ENCODE measurements around the gene LCE2A. TPM values are rescaled to one million over a fixed set of nuclear protein-coding genes. Genes with fewer than 3 reads are reported as not detected.

Gene LCE2A, protein sequence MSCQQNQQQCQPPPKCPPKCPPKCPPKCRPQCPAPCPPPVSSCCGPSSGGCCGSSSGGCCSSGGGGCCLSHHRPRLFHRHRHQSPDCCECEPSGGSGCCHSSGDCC
- total RNA-seq: not detected in 2 replicates

DNA sequence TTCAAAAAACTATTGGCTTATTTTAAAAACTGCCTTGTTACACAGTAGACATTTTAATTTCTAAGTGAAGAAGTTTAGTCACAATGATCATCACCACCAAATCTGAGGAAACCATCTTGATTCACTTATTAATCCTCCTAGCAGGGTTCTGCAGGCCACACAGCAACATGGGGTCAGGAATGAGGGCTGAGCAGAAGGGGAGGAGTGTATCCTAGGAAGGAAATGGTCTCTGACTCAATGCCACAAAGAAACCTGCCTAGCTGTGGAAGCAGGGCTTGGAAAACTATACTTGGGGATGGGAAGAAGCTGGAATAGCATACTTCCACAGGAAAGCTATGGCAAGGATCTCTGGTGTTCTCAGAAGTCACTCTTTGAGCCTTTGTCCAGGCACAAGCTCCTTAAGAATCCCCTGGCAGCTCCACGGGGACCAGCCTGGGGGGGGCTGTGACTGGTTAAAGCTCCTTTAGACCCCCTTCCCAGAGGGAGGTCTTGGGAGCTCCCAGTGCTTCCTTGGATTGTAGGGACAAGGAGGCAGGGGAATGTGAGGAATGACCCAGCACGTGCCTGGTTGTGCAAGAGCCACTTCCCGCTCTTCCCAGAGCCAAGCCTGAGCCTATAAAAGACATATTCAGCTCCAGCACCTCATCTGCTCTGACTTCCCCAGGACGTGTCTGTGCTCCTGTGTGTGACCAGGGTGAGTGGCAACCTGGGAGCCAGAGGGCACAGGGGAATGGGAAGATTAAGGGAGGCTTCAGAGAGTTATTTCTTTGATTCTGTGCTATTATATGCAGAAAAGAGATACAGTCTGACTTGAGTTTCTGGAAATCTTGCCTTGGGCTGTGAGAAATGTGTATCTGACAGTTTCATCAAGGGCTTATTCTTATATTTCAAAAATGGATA lies at the start of gene LCE2A:
TSS of gene LCE2A (plus strand) at position 645 of the 900 bp plus-strand sequence. CDS start 557 bp downstream, outside the sequence.

GRCh38 chr1:152663098-152663497 lies 35.0 kb upstream of the LCE2A start, which contains the start of gene LCE2D:
Gene LCE2D, plus strand, starts transcription at chr1:152663380. Its CDS starts 726 bp downstream, at chr1:152664106.

DNA sequence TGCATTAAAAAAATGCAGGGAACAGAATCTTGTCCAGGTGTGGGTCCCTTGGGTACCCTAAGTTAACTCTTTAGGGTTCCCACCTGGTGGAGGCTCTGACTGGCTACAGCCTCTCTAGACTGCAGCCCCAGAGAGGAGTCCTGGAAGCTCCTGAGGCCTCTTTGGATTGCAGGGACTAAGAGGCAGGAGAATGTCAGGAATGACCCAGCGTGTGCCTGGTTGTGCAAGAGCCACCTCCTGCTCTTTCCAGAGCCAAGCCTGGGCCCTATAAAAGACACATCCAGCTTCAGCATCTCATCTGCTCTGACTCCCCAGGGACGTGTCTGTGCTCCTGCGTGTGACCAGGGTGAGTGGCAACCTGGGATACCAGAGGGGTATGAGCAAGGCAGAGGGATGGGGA lies 23.2 kb upstream of the LCE2A start, which contains the start of gene LCE2C:
TSS of gene LCE2C (plus strand) at position 297 of the 400 bp plus-strand sequence. CDS start 737 bp downstream, outside the sequence.

GRCh38 chr1:152685823-152686222 lies 12.3 kb upstream of the LCE2A start, which contains the start of gene LCE2B:
Gene LCE2B, plus strand, starts transcription at chr1:152686123. Its CDS starts 721 bp downstream, at chr1:152686844.

DNA sequence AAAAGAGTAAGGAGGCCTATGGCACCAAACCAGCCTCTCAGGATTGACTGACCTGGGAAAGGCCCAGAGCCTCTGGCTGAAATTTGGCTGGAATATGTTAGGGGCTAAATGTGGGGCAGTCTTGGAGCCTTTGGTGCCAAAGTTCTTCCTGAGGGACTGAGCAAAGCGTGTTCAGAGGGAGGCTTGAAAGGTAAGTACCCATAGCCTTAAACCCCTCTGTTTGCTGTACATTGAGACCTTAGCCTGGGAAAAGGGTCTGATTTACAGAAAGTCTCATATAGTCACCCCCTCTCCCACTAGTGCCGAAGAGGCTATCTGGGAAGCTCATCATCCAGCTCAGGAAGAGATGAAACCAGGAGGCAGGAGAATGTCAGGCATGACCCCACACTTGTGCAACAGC lies 9.7 kb downstream of the LCE2A start, which contains the start of gene LCE4A:
TSS of gene LCE4A (plus strand) at position 301 of the 400 bp plus-strand sequence. CDS start 916 bp downstream, outside the sequence.

Other genes starting within 250 kb of the LCE2A start
- not detected in 2 replicates for gene LCE5A, start 187.5 kb upstream of the LCE2A start, total RNA-seq
- gene CRCT1, start 183.9 kb upstream of the LCE2A start, total RNA-seq: not detected in 2 replicates
- not detected in 2 replicates for gene LCE3E, start 131.6 kb upstream of the LCE2A start, total RNA-seq
- gene LCE3D, start 117.8 kb upstream of the LCE2A start, total RNA-seq: not detected in 2 replicates
- gene LCE3C, start 98.1 kb upstream of the LCE2A start, total RNA-seq: not detected in 2 replicates
- not detected in 2 replicates for gene LCE3B, start 84.5 kb upstream of the LCE2A start, total RNA-seq
- gene LCE3A, start 75.2 kb upstream of the LCE2A start, total RNA-seq: not detected in 2 replicates
- not detected in 2 replicates for gene LCE2D, start 35.0 kb upstream of the LCE2A start, total RNA-seq
- not detected in 2 replicates for gene LCE2C, start 23.1 kb upstream of the LCE2A start, total RNA-seq
- gene LCE2B, start 12.2 kb upstream of the LCE2A start, total RNA-seq: not detected in 2 replicates
- not detected in 2 replicates for gene LCE4A, start 9.8 kb downstream of the LCE2A start, total RNA-seq
- gene KPRP, start 59.7 kb downstream of the LCE2A start, total RNA-seq: not detected in 2 replicates
- gene LCE1F, start 76.8 kb downstream of the LCE2A start, total RNA-seq: not detected in 2 replicates
- gene LCE1E, start 87.9 kb downstream of the LCE2A start, total RNA-seq: not detected in 2 replicates
- gene LCE1D, start 98.4 kb downstream of the LCE2A start, total RNA-seq: not detected in 2 replicates
- not detected in 2 replicates for gene LCE1C, start 108.3 kb downstream of the LCE2A start, total RNA-seq
- gene LCE1B, start 113.6 kb downstream of the LCE2A start, total RNA-seq: not detected in 2 replicates
- not detected in 2 replicates for gene LCE1A, start 129.1 kb downstream of the LCE2A start, total RNA-seq
- not detected in 2 replicates for gene LCE6A, start 144.5 kb downstream of the LCE2A start, total RNA-seq
- not detected in 2 replicates for gene LCE7A, start 161.7 kb downstream of the LCE2A start, total RNA-seq
- gene SMCP, start 180.0 kb downstream of the LCE2A start, total RNA-seq: not detected in 2 replicates
- not detected in 2 replicates for gene IVL, start 210.2 kb downstream of the LCE2A start, total RNA-seq
- gene SPRR5, start 248.9 kb downstream of the LCE2A start, total RNA-seq: not detected in 2 replicates

Measured in epithelial cell of umbilical artery (primary cell).